Stimulated activated memory B cell treated with anti-CD40 and anti-IgM and Interleukin-4, amounts not matched to agents 10 μg/mL and 1 μg/mL and 100 μg/mL, for 72 hours (primary cell): ENCODE measurements around the gene DNMT3L.
A peak's percentile ranks its signal among the peaks of the same experiment; 100 is the strongest.

ENCODE experiments used
- ATAC-seq: fragments of 150-1000 bp; cut with Tn5 transposase; 2 replicates; pipeline ENCODE4 v1.10.0; 2021
- H3K27ac Mint-ChIP-seq: one replicate; pipeline ENCODE4 v1.8.0; 2022; ENCODE audit warnings: mild to moderate bottlenecking, mixed read lengths
- H3K27me3 Mint-ChIP-seq: one replicate; pipeline ENCODE4 v1.8.0; 2022; ENCODE audit warnings: mixed read lengths
- H3K36me3 Mint-ChIP-seq: one replicate; pipeline ENCODE4 v1.8.0; 2022; ENCODE audit warnings: mixed read lengths
- H3K4me1 Mint-ChIP-seq: one replicate; pipeline ENCODE4 v1.8.0; 2022; ENCODE audit warnings: mixed read lengths
- H3K4me3 Mint-ChIP-seq: one replicate; pipeline ENCODE4 v1.8.0; 2022; ENCODE audit warnings: mild to moderate bottlenecking, moderate library complexity, mixed read lengths
- H3K9me3 Mint-ChIP-seq: one replicate; pipeline ENCODE4 v1.8.0; 2022; ENCODE audit warnings: mixed read lengths

The DNMT3L gene

DNA sequence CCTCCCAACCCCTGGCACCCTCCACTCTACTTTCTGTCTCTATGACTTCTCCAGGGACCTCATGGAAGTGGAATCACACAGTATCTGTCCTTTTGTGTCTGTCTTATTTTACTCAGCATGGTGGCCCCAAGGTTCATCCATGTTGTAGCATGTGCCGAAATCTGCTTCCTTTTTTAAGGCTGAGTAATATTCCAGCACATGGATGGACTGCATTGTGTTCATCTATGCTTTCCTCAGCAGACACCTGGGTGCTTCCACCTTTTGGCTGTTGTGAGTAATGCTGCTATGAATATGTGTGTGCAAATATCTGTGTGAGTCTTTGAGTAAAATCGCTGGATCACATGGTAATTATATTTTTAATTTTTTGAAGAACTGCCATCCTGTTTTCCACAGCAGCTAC is 36.6 kb upstream of the DNMT3L start:
- peak overlapping the region; percentile 29 for H3K4me3 Mint-ChIP-seq
- H3K4me1 Mint-ChIP-seq, result peaks cover 70% of the 10 kb centered on the region
- H3K27me3 Mint-ChIP-seq, result no peaks in the 10 kb centered on the region
- no peaks in the 10 kb centered on the region for H3K36me3 Mint-ChIP-seq
- no peak for ATAC-seq
- peak overlapping the region; percentile 90 for H3K27ac Mint-ChIP-seq
- no peaks in the 10 kb centered on the region for H3K9me3 Mint-ChIP-seq

DNA sequence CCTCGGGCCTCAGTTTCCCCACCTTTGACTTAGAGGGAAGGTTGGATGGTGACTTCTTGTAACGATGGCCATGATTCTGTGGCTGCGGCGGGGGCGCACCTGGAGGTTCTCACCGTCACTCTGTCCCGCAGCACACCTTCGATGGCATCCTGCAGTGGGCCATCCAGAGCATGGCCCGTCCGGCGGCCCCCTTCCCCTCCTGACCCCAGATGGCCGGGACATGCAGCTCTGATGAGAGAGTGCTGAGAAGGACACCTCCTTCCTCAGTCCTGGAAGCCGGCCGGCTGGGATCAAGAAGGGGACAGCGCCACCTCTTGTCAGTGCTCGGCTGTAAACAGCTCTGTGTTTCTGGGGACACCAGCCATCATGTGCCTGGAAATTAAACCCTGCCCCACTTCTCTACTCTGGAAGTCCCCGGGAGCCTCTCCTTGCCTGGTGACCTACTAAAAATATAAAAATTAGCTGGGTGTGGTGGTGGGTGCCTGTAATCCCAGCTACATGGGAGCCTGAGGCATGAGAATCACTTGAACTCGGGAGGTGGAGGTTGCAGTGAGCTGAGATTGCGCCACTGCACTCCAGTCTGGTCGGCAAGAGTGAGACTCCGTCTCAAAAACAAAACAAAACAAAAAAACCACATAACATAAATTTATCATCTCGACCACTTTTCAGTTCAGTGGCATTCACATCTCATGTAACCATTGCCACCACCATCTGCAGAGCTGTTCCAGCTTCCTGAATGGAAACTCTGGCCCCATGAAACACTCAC is 36.0 kb upstream of the DNMT3L start:
- no peaks in the 10 kb centered on the region for H3K9me3 Mint-ChIP-seq
- peak; percentile 35 for ATAC-seq
- H3K27ac Mint-ChIP-seq, result peak overlapping the region; percentile 90
- no peaks in the 10 kb centered on the region for H3K36me3 Mint-ChIP-seq
- H3K4me1 Mint-ChIP-seq, result peaks cover 64% of the 10 kb centered on the region
- peak overlapping the region; percentile 29 for H3K4me3 Mint-ChIP-seq
- no peaks in the 10 kb centered on the region for H3K27me3 Mint-ChIP-seq

DNA sequence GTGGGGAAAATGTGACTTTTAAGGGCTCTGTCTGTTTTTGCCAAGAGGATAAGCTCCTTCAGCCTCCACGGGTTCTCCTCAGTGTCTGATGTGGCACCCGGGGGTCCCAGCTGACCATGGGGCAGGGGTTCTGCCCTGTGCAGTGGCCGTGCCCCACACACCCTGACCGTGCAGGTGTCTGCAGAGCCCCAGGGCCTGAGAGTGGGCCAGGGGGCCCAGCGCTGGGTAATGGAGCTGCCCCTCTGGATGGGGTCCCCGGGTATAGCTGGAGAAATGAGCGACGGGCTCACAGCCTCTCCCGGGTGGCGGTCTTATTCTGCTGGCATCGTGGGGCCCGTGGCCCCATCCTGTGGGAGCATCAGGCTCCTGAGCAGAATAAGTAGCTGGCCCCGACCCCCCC is 35.2 kb upstream of the DNMT3L start:
- no peaks in the 10 kb centered on the region for H3K27me3 Mint-ChIP-seq

DNA sequence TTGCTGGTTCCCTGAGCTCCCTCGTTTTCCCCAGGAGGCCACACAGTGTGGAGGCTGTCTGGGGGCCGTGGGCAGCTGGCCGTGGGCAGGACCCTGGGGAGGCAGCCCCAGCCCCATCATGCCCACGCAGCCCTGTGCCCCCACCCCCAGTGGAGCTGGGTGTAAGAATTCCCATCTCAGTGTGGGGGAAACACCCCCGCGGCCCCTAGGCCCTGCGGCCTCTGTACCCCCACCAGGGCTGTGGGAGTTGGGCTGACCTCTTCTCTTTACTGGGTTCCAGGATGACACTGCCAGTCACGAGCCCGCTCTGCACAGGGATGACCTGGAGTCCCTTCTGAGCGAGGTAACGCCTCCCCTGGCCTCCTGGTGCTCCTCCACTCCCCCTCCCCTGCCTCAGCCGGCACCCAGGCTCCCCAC is 34.4 kb upstream of the DNMT3L start:
- Mint-ChIP-seq H3K9me3 (no peaks in the 10 kb centered on the region), H3K27me3 (no peaks in the 10 kb centered on the region), H3K27ac (peak overlapping the region; percentile 70), H3K4me3 (no peak overlapping the region), H3K36me3 (no peaks in the 10 kb centered on the region), H3K4me1 (peaks cover 63% of the 10 kb centered on the region)
- ATAC-seq, result no peak

More for the DNA sequence above, 35.2 kb upstream of the DNMT3L start:
- no peak for ATAC-seq
- Mint-ChIP-seq H3K9me3 (no peaks in the 10 kb centered on the region), H3K27ac (no peak overlapping the region), H3K4me1 (peaks cover 64% of the 10 kb centered on the region), H3K36me3 (no peaks in the 10 kb centered on the region), H3K4me3 (no peak overlapping the region)

DNA sequence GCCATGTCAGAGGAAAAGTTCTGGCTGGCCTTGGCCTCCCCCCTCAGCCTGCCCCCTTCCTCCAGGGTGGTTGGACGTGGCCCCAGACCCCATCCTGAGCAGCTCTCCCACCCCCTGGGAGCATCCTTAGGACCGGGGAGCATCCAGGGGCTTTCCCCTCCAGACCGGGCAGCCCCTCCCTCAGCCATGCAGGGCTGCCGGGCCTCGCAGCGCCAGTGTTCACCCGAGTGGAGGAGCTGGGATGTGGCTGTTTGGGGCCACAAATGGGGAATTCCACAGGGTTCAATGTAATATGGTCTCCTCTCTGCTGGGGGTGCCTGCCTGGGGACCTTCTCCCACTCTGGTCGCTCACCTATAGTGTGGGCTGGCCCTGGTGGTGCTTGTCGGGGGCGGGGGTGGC is 33.9 kb upstream of the DNMT3L start:
- peaks cover 3% of the 10 kb centered on the region for H3K27me3 Mint-ChIP-seq
- H3K4me3 Mint-ChIP-seq, result no peak overlapping the region
- ATAC-seq, result no peak
- H3K36me3 Mint-ChIP-seq, result no peaks in the 10 kb centered on the region
- H3K9me3 Mint-ChIP-seq, result no peaks in the 10 kb centered on the region
- H3K27ac Mint-ChIP-seq, result peak overlapping the region; percentile 70
- peaks cover 62% of the 10 kb centered on the region for H3K4me1 Mint-ChIP-seq

DNA sequence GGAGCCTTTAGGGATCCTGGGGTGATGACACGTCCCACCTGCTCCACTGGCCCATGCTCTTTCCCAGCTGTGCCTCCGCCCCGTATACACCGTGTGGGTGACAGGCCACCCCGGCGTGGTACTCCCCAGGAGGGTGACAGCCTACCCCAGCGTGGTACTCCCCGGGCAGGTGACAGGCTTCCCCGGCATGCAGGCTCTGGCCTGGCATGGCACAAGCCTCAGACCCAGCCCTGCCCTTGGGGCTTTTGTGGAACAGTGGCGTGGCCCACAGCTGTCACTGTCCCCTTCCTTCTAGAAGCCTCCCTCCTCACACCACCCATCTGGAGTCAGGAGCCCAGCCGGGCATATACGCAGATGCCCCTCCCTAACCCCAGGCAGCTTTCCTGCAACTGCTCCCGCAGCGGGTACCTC is 33.5 kb upstream of the DNMT3L start:
- Mint-ChIP-seq H3K27me3 (peaks cover 8% of the 10 kb centered on the region), H3K9me3 (no peaks in the 10 kb centered on the region), H3K4me1 (peaks cover 62% of the 10 kb centered on the region), H3K27ac (peak overlapping the region; percentile 70), H3K36me3 (no peaks in the 10 kb centered on the region), H3K4me3 (no peak overlapping the region)
- no peak for ATAC-seq

DNA sequence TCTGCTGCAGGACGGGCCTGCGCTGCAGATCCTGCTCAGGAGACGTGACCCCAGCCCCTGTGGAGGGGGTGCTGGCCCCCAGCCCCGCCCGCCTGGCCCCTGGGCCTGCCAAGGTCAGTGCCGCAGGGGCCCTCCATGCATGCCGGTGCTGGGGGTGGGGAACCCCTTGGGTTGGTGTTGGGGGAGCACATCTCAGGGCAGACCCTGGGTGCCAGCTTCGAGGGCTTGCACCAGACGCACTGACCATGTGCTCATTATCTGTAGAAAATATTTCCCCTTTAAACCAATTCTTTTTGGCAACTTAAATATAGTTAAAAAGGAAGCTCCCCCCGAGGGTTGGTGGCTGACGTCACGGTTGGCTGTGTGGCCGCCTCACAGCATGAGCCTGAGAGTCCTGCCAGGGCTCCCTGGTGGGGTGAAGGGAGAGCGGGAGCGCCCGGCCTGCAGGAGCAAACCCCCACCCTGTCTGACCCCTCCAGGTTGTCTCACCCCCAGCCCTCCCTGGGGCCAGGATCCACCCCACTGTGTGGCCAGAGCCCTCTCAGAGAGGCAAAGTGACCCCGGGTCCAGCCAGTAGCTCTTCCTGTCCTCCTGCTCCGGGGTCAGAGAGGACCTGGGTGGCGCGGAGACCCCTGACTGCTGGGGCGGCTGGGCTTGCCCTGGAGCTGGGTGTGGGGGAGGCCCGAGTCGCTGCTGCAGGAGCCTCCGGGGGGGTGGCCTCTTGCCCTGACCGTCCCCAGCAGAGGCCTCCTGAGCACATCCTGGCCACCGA is 32.9 kb upstream of the DNMT3L start:
- Mint-ChIP-seq H3K36me3 (no peaks in the 10 kb centered on the region), H3K9me3 (no peaks in the 10 kb centered on the region), H3K4me1 (peaks cover 62% of the 10 kb centered on the region), H3K4me3 (no peak overlapping the region), H3K27me3 (peaks cover 13% of the 10 kb centered on the region), H3K27ac (peak overlapping the region; percentile 70)
- no peak for ATAC-seq

DNA sequence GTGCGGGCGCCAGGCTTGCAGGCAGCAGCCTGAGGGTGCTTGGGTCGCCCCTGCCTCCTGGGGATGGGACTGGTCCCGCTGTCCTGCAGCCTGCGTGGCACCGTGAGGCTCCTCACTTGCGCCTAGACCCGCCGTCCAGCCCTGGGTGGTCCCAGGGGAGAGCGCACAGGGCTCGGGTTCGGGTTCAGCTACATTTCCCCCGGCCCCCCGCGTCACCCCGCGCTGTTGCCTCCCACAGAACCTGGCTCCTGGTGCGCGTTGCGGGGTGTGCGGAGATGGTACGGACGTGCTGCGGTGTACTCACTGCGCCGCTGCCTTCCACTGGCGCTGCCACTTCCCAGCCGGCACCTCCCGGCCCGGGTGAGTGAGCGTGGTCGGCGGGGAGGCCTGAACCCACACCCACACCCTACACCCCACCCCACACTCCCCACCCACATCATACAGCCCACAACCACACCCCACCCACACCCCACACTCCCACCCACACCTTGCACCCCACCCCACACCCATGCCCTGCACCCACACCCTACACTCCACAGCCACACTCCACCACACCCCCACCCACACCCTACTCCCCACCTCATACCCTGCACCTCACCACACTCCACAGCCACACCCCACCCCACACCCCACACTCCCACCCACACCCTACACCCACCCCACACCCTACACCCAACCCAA is 32.0 kb upstream of the DNMT3L start:
- Mint-ChIP-seq H3K27me3 (peaks cover 17% of the 10 kb centered on the region), H3K27ac (no peak overlapping the region), H3K9me3 (no peaks in the 10 kb centered on the region), H3K4me1 (peaks cover 54% of the 10 kb centered on the region), H3K36me3 (no peaks in the 10 kb centered on the region), H3K4me3 (no peak overlapping the region)
- ATAC-seq, result peak; percentile 42

DNA sequence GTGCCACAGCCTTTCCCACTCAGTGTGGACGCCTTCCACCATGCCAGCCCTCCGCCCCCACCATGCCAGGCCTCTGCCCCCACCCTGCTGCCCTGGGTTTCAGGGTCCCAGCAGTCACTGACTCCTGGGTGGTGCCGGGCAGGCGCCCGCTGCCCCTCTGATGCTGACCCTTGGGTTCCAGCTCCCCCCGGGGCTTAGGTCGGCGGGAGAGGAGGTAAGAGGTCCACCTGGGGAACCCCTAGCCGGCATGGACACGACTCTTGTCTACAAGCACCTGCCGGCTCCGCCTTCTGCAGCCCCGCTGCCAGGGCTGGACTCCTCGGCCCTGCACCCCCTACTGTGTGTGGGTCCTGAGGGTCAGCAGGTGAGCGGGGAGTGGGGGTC is 31.1 kb upstream of the DNMT3L start:
- Mint-ChIP-seq H3K9me3 (no peaks in the 10 kb centered on the region), H3K36me3 (no peaks in the 10 kb centered on the region), H3K4me1 (peaks cover 47% of the 10 kb centered on the region), H3K27me3 (peaks cover 26% of the 10 kb centered on the region), H3K27ac (no peak overlapping the region), H3K4me3 (no peak overlapping the region)
- no peak for ATAC-seq

DNA sequence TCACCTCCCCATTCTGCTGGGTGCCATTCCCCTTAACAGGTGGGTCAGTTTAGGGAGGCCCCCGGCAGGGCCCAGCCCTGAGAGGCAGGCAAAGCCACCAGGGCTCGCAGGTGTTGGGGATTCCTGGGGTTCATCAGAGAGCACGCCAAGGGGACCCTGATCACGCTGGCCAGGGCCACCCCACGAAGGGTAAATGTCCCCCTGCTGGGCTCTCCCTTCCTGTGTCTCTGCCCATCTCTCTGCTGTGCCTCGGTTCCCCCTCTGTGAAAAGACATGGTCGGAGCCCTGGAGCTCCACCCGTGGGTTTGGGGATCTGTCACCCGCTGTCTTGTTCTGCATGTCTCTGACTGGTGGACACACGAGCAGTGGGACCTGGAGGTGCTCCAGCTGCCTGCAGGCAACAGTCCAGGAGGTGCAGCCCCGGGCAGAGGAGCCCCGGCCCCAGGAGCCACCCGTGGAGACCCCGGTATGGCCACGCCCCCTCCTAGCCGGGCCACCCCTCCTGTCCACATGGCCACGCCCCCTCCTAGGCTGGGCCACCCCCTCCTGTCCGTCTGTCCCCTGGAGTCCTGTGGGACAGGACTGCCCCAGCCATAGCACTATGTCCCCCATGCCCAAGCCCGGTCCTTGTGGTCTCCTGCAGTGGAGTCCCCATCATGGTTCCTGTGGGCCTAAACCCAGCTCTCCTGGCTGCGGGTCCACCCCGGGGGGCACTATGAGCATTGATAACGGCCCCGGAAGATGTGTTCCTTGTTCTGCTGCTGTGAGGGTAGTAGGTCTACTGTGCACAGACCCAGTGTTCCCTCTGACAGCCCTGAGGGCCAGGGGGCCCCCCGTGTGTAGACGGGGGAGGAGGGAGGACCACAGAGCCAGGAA is 30.5 kb upstream of the DNMT3L start:
- no peak for ATAC-seq
- peaks cover 31% of the 10 kb centered on the region for H3K27me3 Mint-ChIP-seq
- no peaks in the 10 kb centered on the region for H3K36me3 Mint-ChIP-seq
- H3K27ac Mint-ChIP-seq, result no peak overlapping the region
- peaks cover 46% of the 10 kb centered on the region for H3K4me1 Mint-ChIP-seq
- H3K9me3 Mint-ChIP-seq, result no peaks in the 10 kb centered on the region
- H3K4me3 Mint-ChIP-seq, result no peak overlapping the region

DNA sequence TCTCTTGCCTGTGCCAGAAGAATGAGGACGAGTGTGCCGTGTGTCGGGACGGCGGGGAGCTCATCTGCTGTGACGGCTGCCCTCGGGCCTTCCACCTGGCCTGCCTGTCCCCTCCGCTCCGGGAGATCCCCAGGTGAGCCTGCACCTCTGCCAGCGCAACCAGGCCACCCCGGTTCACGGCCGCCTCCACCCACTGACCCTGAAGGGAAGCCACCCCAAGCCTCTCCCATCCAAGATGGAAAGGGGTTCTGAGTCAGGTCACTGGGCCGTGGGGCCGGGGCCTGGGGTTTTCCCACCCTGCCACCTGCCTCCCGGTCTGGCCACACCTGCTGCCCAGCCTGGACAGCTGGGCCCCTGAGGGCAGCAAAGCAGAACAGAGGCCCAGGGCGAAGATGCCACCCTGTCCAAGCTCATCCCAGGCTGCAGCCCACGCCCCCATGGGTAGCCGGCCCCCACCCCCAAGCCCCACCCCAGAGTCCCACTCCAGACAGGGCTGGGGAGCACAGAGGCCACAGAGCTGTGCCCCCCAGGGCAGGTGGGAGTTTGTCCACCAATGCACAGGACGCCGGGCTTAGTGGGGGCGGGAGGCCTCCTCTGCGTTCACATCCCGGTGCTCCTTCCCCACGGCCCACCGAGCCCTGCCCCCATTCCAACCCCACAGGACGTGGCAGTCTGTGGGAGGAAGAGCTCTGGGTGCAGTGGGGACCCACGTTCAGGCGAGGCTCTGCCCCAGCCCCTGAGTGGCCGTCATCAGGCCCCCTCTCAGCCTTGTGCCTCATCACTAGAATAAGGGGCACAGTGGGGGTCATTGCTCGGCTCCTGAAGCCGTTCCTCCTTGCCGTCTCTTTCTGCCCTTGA is 29.6 kb upstream of the DNMT3L start:
- ATAC-seq, result no peak
- Mint-ChIP-seq H3K9me3 (no peaks in the 10 kb centered on the region), H3K36me3 (no peaks in the 10 kb centered on the region), H3K27ac (no peak overlapping the region), H3K27me3 (peaks cover 31% of the 10 kb centered on the region), H3K4me3 (no peak overlapping the region), H3K4me1 (peaks cover 45% of the 10 kb centered on the region)

DNA sequence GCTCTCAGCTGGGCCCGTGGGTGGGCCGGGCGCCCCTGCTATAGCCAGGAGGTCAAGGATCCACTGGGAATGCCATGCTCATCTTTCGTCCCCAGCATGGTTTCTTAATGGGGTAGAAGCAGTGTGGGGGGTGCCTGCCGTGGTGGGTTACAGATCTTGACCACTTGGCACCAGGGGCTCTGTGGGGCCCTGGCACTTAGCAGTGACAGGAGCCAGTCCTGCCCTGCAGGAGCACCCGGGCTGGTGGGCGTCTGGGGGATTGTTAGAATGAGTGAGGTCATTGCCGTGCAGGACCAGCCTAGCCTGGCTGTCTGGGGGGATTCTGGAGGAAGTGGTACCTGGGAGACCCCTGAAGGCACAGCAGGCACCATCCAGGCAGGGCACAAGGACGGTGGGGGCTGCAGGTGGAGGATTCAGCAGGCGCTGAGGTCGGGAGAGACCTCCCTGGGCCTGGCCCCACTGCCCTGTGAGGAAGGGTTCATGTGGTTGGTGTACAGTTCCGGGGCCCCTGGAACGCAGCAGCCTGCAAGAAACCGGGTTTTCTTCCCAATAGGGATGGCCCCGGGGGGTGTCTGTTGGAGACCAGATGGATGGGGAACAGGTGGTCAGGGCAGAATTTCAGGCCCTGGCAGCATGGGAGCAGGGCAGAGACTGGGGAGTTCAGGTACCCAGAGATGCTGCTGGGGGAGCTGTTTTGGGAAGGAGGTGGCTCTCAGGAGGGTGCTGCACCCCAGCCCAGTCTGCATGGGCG is 28.8 kb upstream of the DNMT3L start:
- Mint-ChIP-seq H3K4me3 (no peak overlapping the region), H3K9me3 (no peaks in the 10 kb centered on the region), H3K27me3 (peaks cover 31% of the 10 kb centered on the region), H3K27ac (no peak overlapping the region), H3K36me3 (no peaks in the 10 kb centered on the region), H3K4me1 (peaks cover 37% of the 10 kb centered on the region)
- no peak for ATAC-seq

DNA sequence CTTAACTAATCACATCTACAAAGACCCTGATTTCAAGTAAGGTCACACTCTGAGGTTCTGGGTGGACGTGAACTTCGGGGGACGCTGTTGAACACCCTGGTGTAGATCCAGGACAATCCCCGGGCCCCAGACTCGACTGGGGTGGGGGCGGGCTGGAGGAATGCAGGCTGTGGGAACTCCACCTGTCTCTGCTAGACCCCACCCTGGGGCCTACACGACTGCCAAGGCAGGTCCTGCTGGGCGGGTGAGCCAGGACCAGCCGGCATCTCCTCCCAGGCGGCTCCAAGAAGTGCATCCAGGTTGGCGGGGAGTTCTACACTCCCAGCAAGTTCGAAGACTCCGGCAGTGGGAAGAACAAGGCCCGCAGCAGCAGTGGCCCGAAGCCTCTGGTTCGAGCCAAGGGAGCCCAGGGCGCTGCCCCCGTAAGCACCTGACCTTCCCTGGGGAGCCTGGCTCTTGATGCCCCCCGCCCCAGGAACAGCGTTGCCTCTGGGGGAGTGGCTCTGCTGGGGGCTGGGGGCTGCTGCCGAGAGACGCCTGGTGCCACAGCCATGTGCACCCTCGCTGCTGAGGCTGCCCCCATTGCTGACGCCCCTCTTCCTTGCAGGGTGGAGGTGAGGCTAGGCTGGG is 27.8 kb upstream of the DNMT3L start:
- no peaks in the 10 kb centered on the region for H3K36me3 Mint-ChIP-seq
- H3K27ac Mint-ChIP-seq, result no peak overlapping the region
- peaks cover 31% of the 10 kb centered on the region for H3K27me3 Mint-ChIP-seq
- ATAC-seq, result no peak
- H3K4me1 Mint-ChIP-seq, result peaks cover 27% of the 10 kb centered on the region
- H3K4me3 Mint-ChIP-seq, result no peak overlapping the region
- H3K9me3 Mint-ChIP-seq, result no peaks in the 10 kb centered on the region
